ENCODE results near the gene LILRA6. TPM values are rescaled to one million over a fixed set of nuclear protein-coding genes. Genes with fewer than 3 reads are reported as not detected.
"Not testable (repeated sequence)": the region's sequence is repeated elsewhere in the genome, so short reads cannot be mapped to it uniquely, and the experiment has no call there.

Gene LILRA6
- total RNA-seq, 1 donor from 2014 or later, result 36.9 TPM

- Histone ChIP-seq H3K4me3 (peak overlapping the region; percentile 69), H3K36me3 (peaks cover 50% of the 10 kb centered on the region), H3K4me1 (peaks cover 57% of the 10 kb centered on the region), H3K9me3 (no peaks in the 10 kb centered on the region), H3K27ac (peak overlapping the region; percentile 89), H3K27me3 (ENCODE audit: low read depth) (no peaks in the 10 kb centered on the region)
- intact Hi-C loops (cut with DNase I), result no loop called here
- TF ChIP-seq, protein P1, sequence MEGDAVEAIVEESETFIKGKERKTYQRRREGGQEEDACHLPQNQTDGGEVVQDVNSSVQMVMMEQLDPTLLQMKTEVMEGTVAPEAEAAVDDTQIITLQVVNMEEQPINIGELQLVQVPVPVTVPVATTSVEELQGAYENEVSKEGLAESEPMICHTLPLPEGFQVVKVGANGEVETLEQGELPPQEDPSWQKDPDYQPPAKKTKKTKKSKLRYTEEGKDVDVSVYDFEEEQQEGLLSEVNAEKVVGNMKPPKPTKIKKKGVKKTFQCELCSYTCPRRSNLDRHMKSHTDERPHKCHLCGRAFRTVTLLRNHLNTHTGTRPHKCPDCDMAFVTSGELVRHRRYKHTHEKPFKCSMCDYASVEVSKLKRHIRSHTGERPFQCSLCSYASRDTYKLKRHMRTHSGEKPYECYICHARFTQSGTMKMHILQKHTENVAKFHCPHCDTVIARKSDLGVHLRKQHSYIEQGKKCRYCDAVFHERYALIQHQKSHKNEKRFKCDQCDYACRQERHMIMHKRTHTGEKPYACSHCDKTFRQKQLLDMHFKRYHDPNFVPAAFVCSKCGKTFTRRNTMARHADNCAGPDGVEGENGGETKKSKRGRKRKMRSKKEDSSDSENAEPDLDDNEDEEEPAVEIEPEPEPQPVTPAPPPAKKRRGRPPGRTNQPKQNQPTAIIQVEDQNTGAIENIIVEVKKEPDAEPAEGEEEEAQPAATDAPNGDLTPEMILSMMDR (IDR thresholded peaks at IDR 0.05), result no peak
- ATAC-seq (peak; percentile 1 to 2), DNase-seq (no peak)
These were observed 41.4 kb downstream of the LILRA6 start for GRCh38 chr19:54201172-54201701.

GRCh38 chr19:54199401-54199800 is 43.2 kb downstream of the LILRA6 start:
- no peak for DNase-seq

GRCh38 chr19:54197121-54197520 is 45.5 kb downstream of the LILRA6 start:
- H3K4me1 ChIP-seq, result peaks cover 20% of the 10 kb centered on the region
- ATAC-seq, result no peak
- peaks cover 43% of the 10 kb centered on the region for H3K36me3 ChIP-seq
- H3K27me3 ChIP-seq (ENCODE audit: low read depth), result no peaks in the 10 kb centered on the region
- no peak overlapping the region for H3K4me3 ChIP-seq
- intact Hi-C loops (cut with DNase I), result no loop called here
- no peak for DNase-seq
- no peaks in the 10 kb centered on the region for H3K9me3 ChIP-seq
- TF ChIP-seq, protein P1 (IDR thresholded peaks at IDR 0.05), result no peak
- no peak overlapping the region for H3K27ac ChIP-seq

More at GRCh38 chr19:54199401-54199800, 43.2 kb downstream of the LILRA6 start:
- Histone ChIP-seq H3K4me1 (peaks cover 39% of the 10 kb centered on the region), H3K27ac (no peak overlapping the region), H3K27me3 (ENCODE audit: low read depth) (no peaks in the 10 kb centered on the region), H3K4me3 (no peak overlapping the region), H3K36me3 (peaks cover 43% of the 10 kb centered on the region), H3K9me3 (no peaks in the 10 kb centered on the region)
- TF ChIP-seq, protein P1 (IDR thresholded peaks at IDR 0.05), result no peak
- no peak for ATAC-seq
- intact Hi-C loops (cut with DNase I), result no loop called here

- H3K4me1 ChIP-seq, result peaks cover 20% of the 10 kb centered on the region
- DNase-seq (no peak), ATAC-seq (no peak)
- intact Hi-C loops (cut with DNase I), result no loop called here
- no peak overlapping the region for H3K27ac ChIP-seq
- TF ChIP-seq, protein P1 (IDR thresholded peaks at IDR 0.05), result no peak
- no peak overlapping the region for H3K4me3 ChIP-seq
- H3K27me3 ChIP-seq (ENCODE audit: low read depth), result no peaks in the 10 kb centered on the region
- H3K36me3 ChIP-seq, result peaks cover 39% of the 10 kb centered on the region
- H3K9me3 ChIP-seq, result no peaks in the 10 kb centered on the region
These were observed 46.1 kb downstream of the LILRA6 start for GRCh38 chr19:54196536-54196935.

DNA sequence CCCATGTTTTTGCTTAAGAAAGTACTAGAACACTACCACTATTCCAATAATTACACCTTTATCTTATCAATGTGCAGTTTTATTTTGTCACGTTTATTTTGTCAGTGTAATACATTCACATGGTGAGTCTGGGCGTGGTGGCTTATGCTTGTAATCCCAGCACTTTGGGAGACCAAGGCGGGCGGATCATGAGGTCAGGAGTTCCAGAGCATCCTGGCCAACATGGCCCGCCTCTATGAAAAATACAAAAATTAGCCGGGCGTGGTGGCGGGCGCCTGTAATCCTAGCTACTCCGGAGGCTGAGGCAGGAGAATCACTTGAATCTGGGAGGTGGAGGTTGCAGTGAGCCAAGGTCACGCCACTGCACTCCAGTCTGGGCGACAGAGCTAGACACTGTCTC is 48.1 kb downstream of the LILRA6 start:
- H3K27me3 ChIP-seq (ENCODE audit: low read depth); DNase-seq; ATAC-seq; intact Hi-C loops (cut with DNase I); H3K27ac ChIP-seq; H3K4me3 ChIP-seq; H3K9me3 ChIP-seq: not testable (repeated sequence)
- Histone ChIP-seq H3K4me1 (peaks cover 11% of the 10 kb centered on the region), H3K36me3 (peaks cover 36% of the 10 kb centered on the region)

GRCh38 chr19:54193011-54193410 is 49.6 kb downstream of the LILRA6 start:
- TF ChIP-seq, protein P1 (IDR thresholded peaks at IDR 0.05), result no peak
- Histone ChIP-seq H3K4me1 (peaks cover 19% of the 10 kb centered on the region), H3K27me3 (ENCODE audit: low read depth) (no peaks in the 10 kb centered on the region), H3K4me3 (no peak overlapping the region), H3K36me3 (peaks cover 36% of the 10 kb centered on the region), H3K9me3 (no peaks in the 10 kb centered on the region), H3K27ac (no peak overlapping the region)
- ATAC-seq (no peak), DNase-seq (no peak)
- intact Hi-C loops (cut with DNase I), result no loop called here
